ENCODE measurements around the gene PDYN.

DNA sequence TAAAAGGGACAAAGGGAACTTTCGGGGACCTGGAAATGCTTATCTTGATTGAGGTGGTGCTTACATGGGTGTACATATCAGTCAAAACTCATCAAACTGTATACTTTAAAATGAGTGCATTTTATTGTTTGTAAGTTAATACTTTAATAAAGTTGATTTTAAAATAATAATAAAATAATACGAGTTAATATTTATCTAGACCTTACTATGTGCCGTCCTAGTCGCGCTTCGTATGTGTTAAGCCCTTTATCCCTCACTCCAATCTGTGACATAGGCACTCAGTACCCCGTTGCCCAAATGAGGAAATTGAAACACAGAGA is 47.5 kb downstream of the PDYN start:
- TF ChIP-seq CTCF (conservative IDR thresholded peaks at IDR 0.05), result no peak
- TF ChIP-seq EZH2 (IDR thresholded peaks at IDR 0.05; ENCODE audit: low read depth), result no peak

Measured in PC-9 (cell line).